ENCODE measurements around the gene PRKRIP1. TPM values are rescaled to one million over a fixed set of nuclear protein-coding genes. Genes with fewer than 3 reads are reported as not detected.

Gene PRKRIP1
- 18.3 and 20.5 TPM in 2 replicates for total RNA-seq

GRCh38 chr7:102395873-102396709 is at the start of gene PRKRIP1:
Gene PRKRIP1 (plus strand): TSS chr7:102396363. CDS start chr7:102396412, 49 bp downstream.

GRCh38 chr7:102356344-102356743 is 39.8 kb upstream of the PRKRIP1 start, which contains the start of gene SPDYE6:
Gene SPDYE6 (minus strand): TSS chr7:102356444. CDS start chr7:102356023, 421 bp downstream.

GRCh38 chr7:102433219-102434038 is 37.3 kb downstream of the PRKRIP1 start, which contains the start of gene ORAI2:
Gene ORAI2 (plus strand): TSS chr7:102433575. CDS start chr7:102438957, 5,382 bp downstream.

GRCh38 chr7:102464577-102465280 is 68.6 kb downstream of the PRKRIP1 start, which contains the start of the genes ALKBH4 and LRWD1:
Gene ALKBH4 (minus strand): TSS chr7:102464863. CDS start chr7:102464836, 27 bp downstream.
Gene LRWD1 (plus strand): TSS chr7:102464984. CDS start chr7:102465081, 97 bp downstream.

Other genes starting within 250 kb of the PRKRIP1 start
- 2.0 and 3.1 TPM in 2 replicates for gene SH2B2, start 109.5 kb upstream of the PRKRIP1 start, total RNA-seq
- gene SPDYE6, start 39.9 kb upstream of the PRKRIP1 start, total RNA-seq = 0.25 TPM in 1 of 2 replicates, not detected in the other
- 68.0 and 73.5 TPM in 2 replicates for gene ORAI2, start 37.2 kb downstream of the PRKRIP1 start, total RNA-seq
- 12.7 and 17.6 TPM in 2 replicates for gene ALKBH4, start 68.5 kb downstream of the PRKRIP1 start, total RNA-seq
- 30.6 and 35.4 TPM in 2 replicates for gene LRWD1, start 68.6 kb downstream of the PRKRIP1 start, total RNA-seq
- 19.0 and 21.7 TPM in 2 replicates for gene POLR2J, start 82.6 kb downstream of the PRKRIP1 start, total RNA-seq
- 0.89 and 5.9 TPM in 2 replicates for gene RASA4B, start 121.4 kb downstream of the PRKRIP1 start, total RNA-seq
- 0.44 and 0.87 TPM in 2 replicates for gene UPK3BL2, start 147.3 kb downstream of the PRKRIP1 start, total RNA-seq
- not detected in 2 replicates for gene SPDYE2, start 154.9 kb downstream of the PRKRIP1 start, total RNA-seq
- 20.4 and 21.9 TPM in 2 replicates for gene POLR2J3, start 176.2 kb downstream of the PRKRIP1 start, total RNA-seq
- 2.7 and 5.9 TPM in 2 replicates for gene RASA4, start 220.4 kb downstream of the PRKRIP1 start, total RNA-seq
- gene UPK3BL1, start 246.4 kb downstream of the PRKRIP1 start, total RNA-seq = 3.9 and 9.4 TPM in 2 replicates

Data from uterine smooth muscle cell (primary cell).